ENCODE data around the gene DHRS9.

The DHRS9 gene

GRCh38 chr2:169094676-169095075 is 25.3 kb downstream of the DHRS9 start:
- H3K4me3 ChIP-seq (ENCODE audit: low read length): no peak overlapping the region
- no peak for DNase-seq (ENCODE audit: low read depth)
- TF ChIP-seq, protein P1, sequence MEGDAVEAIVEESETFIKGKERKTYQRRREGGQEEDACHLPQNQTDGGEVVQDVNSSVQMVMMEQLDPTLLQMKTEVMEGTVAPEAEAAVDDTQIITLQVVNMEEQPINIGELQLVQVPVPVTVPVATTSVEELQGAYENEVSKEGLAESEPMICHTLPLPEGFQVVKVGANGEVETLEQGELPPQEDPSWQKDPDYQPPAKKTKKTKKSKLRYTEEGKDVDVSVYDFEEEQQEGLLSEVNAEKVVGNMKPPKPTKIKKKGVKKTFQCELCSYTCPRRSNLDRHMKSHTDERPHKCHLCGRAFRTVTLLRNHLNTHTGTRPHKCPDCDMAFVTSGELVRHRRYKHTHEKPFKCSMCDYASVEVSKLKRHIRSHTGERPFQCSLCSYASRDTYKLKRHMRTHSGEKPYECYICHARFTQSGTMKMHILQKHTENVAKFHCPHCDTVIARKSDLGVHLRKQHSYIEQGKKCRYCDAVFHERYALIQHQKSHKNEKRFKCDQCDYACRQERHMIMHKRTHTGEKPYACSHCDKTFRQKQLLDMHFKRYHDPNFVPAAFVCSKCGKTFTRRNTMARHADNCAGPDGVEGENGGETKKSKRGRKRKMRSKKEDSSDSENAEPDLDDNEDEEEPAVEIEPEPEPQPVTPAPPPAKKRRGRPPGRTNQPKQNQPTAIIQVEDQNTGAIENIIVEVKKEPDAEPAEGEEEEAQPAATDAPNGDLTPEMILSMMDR (conservative IDR thresholded peaks at IDR 0.05; ENCODE audit: low read depth, low read length): no peak

GRCh38 chr2:169095621-169096105 is 26.3 kb downstream of the DHRS9 start:
- DNase-seq (ENCODE audit: low read depth): peak; percentile 96
- H3K4me3 ChIP-seq (ENCODE audit: low read length): no peak overlapping the region
- TF ChIP-seq, protein P1 (conservative IDR thresholded peaks at IDR 0.05; ENCODE audit: low read depth, low read length): no peak

DNA sequence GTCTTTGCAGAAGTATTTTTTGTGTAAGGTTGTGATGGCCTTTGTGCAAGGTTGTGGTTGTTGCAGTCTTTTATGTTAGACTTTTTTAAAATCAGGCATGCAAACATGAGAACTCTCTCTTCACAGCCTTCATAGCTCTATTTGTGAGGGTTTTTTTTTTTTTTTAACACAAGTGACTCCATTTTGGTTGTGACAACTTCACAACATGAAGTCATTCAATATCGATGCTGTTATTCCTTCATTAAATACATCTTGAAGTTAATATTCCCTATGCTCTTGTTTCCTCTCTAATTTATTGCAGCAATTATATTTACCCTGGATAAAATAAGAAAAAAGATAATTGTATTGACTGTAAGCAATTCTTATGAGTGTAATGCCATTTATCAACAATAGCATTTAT is 35.5 kb downstream of the DHRS9 start:
- DNase-seq (ENCODE audit: low read depth): no peak
- TF ChIP-seq, protein P1 (conservative IDR thresholded peaks at IDR 0.05; ENCODE audit: low read depth, low read length): no peak
- H3K4me3 ChIP-seq (ENCODE audit: low read length): no peak overlapping the region

DNA sequence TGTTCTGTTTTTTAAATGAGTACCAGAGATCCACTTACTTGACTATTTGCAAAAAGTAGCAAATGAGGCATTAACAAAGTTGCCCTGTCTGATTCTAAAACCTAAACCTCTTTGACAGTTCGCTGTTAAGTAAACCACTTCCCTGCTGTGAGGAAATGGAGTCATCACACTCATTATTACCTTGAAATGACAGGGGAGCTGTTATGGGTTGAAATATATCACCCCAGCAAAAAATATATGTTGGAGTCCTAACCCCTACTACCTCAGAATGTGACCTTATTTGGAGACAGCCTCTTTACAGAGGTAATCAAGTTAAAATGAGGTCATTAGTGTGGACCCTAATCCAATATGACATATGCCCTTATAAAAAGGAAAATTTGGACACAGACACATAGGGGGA is 36.1 kb downstream of the DHRS9 start:
- TF ChIP-seq, protein P1 (conservative IDR thresholded peaks at IDR 0.05; ENCODE audit: low read depth, low read length): no peak
- H3K4me3 ChIP-seq (ENCODE audit: low read length): no peak overlapping the region
- DNase-seq (ENCODE audit: low read depth): no peak

- TF ChIP-seq, protein P1 (conservative IDR thresholded peaks at IDR 0.05; ENCODE audit: low read depth, low read length): no peak
- H3K4me3 ChIP-seq (ENCODE audit: low read length): no peak overlapping the region
- no peak for DNase-seq (ENCODE audit: low read depth)
These were observed 36.8 kb downstream of the DHRS9 start for GRCh38 chr2:169106134-169106533.

- TF ChIP-seq, protein P1 (conservative IDR thresholded peaks at IDR 0.05; ENCODE audit: low read depth, low read length): no peak
- no peak overlapping the region for H3K4me3 ChIP-seq (ENCODE audit: low read length)
- DNase-seq (ENCODE audit: low read depth): no peak
These were observed 37.5 kb downstream of the DHRS9 start for GRCh38 chr2:169106563-169107545.

DNA sequence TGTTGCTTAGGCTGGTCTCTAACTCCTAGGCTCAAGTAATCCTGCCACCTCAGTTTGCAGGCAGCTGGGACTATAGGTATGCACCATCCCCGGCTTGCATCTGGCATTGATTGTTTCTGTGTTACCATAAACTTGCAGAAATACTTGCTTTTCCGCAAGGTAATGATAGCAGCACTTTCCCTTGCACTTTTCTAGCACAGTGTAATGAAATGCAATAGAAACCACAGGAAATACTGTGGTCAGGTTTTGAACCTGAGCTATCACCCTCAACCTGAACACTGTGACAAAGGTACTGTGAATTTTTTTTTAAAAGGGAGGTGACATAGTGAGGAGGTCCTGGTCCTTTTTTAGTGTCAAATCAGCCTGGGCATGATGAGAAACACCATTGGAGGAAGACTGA is 38.3 kb downstream of the DHRS9 start:
- TF ChIP-seq, protein P1 (conservative IDR thresholded peaks at IDR 0.05; ENCODE audit: low read depth, low read length): no peak
- no peak for DNase-seq (ENCODE audit: low read depth)

More for the DNA sequence above, 38.3 kb downstream of the DHRS9 start:
- no peak overlapping the region for H3K4me3 ChIP-seq (ENCODE audit: low read length)
